Fibroblast of upper back skin (primary cell): ENCODE measurements around the gene CHMP4B.

ENCODE experiments used
- DNase-seq: peaks from one replicate; pipeline ENCODE4 v3.0.0-alpha.2; 2013

CHMP4B gene

DNA sequence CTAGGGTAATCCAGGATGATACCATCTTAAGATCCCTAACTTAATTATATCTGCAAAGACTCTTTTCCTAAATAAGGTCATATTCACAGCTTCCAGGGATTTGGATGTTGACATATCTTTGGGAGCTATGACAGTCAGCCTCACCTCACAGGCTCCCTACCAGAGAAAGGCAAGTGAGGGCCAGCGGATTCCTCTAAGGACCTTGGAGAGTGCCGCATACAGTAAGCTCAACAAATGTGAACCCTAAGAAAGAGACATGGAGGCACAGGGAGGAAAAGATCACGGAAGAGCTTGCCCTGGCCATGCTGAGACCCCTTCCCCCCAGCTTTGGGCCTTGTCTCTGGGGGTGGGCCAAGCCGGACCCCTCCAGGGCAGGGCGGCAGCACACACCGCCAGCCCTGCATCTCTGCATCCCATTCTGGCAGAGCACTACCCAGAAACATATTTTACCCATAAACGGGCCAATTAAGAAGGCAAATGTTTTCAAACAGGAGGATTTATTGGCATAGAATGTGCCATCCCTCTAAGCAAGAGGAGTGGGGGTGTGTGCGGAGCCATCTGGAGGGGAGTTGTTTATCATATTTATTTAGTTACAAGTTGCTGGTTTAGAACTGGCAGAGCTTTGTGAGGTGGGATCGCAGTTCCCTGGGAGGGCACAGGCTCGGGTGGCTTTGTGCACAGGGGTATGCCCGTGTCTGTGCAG lies 55.4 kb downstream of the CHMP4B start:
- peak; percentile 11 for DNase-seq

DNA sequence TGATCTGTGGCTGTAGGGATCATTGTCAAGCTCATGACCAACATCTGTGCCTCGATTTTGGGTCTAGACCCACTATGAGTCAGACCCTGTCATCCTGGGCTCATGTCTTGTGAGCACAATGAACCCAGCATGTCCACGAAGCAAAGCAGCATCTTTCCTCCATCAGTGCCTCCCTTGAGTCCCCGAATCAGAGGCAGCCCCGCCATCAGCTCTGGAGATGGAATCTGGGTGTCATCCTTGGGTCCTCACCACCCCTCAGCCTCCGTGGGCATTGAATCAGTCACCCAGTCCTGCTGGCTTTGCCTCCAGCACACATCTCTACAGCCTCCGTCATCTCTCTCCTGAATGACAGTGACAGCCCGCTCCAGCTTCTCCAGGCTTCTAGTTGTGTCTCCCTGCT lies 56.9 kb downstream of the CHMP4B start:
- no peak for DNase-seq

DNA sequence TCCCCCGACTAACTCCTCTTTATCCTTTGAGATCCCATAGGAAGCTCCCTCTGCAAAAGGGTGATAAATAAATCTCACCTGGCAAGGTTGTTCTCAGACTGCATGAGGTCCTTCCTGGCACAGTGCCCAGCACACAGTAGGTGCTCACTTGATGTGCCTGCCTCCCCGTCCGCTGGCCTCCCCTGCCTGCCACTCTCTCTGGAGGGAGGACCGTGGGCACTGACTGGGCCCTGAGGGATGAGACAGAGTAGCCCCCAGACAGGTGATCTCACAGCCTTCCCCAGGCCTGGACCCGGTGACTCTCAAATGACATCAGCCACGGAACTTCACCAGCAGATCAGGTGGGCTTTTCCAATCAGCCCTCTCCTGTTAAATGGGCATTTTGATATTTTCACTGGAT lies 57.4 kb downstream of the CHMP4B start:
- DNase-seq = no peak

DNA sequence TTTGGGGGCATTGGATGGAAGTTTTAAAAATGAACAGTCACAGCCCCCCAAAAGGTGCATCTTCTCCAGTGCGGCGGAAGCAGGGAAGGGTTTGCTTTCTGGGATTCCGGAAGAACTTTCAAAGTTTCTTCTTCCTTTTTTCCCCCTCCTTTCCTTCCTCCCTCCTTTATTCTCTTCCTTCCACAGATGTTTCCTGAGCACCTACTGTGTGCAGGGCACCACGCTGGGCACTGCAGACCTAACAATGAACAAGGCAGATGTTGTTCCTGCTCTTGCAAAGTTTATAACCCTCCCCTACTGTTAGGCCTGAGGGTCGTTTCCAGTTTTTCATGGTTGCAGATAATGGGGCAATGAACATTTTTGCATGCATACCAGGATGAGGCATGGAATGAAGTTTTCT lies 58.1 kb downstream of the CHMP4B start:
- no peak for DNase-seq

DNA sequence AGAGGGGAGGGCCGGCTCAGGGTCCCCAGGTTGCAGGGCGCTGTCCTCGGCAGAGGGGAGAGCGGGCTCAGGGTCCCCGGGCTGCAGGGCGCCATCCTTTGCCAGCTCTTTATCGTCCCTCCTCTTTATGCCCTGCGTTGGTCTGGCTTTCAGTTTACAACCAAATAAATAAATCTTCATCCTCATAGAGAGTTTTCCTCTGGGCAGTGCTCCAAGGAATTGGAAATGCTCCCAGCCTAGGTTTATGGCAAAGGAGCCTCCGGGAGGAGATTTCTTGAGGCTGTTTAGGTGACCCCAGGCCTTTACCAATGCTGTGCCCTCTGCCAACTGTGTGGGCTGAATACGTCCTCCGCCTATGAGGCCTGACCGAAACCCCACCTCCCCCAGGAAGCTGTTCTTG lies 60.2 kb downstream of the CHMP4B start:
- peak; percentile 14 for DNase-seq

DNA sequence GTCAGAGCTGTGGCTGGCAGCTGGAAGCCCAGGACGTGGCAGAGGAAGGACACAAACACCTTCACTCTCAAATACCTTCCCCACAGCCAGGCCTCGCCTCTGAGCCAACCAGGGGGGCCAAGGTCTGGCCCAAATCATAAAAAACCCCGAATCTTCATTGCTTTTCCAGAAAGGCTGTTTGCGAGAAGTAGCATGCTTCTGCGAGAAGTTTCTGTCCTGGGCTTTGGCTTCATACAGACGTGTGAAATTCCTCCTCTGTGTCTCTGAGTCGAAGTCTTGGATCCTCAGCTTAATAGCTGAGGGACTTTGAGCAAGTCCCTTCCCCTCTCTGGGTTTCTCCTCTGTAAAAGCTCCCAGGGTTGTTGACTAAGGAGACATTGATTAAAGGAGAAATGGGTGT lies 63.0 kb downstream of the CHMP4B start:
- no peak for DNase-seq

DNA sequence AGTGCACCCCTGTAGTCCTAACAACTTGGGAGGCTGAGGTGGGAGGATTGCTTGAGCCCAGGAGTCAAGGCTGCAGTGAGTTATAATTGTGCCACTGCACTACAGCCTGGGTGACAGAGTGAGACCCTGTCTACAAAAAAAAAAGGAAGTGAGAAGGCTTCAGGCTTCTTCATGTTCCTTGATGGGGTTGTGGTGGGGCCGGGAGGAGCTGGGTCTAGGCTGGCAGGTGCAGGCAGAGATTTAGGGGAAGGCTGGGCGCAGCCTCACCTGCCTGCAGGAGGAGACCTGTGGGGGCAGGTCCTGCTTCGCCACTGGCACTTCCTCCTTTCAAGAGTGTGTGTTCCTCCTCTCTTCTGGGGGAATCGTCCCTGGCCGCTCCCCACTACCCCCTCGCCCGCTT lies 63.9 kb downstream of the CHMP4B start:
- DNase-seq = no peak

DNA sequence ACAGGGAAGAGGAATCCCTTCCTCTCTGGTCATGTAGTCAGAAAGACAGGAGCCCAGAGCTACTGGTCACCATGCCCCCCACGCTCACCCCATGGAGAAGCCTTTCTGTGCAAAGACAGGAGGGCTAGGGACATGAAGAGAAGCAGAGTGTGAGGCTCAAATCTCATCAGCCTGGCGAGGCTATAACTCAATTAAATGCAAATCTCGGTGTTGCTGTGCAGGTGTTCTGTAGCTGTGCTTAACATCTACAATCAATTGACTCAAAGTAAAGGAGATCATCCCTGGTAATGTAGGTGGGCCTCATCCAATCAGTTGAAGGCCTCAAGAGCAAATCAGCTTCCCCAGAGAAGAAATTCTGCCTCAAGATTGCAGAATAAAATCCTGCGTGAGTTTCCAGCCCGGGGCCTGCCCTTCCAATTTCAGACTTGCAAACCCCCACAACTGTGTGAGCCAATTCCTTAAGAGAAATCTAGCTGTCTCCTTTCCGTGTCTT lies 64.4 kb downstream of the CHMP4B start:
- no peak for DNase-seq

DNA sequence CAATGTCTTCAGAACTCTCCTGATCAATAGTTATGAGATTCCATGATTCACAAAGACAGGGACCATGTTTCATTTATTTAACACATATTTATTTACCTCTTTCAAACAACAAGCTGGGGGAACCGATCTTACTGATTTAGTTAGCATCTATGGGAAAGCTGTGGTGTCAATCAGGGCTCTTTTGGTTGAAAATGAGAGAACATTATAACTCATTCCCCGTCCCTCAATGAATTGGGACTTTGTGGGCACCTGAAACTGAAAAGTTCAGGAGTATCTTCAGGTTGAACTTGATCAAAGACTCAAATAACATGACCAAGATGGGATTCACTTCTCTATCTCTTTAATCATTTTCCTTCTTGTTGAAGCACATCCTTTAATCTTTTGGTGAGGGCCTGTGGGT lies 67.4 kb downstream of the CHMP4B start:
- no peak for DNase-seq

DNA sequence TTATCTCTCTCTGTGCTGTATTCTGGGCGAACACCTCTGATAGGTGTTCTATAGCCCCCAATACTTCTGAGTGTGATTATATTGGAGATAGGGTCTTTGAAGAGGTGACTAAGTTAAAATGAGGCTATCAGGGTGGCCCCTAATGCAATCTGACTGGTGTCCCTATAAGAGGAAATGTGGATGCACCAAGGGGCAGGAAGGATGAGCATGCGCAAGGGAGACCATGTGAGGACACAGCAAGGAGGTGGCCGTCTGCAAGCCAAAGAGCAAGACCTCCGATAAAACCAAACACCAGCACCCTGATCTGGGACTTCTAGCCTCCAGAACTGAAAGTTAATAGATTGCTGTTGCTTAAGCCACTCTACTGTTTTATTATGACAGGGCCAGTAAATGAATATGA lies 69.2 kb downstream of the CHMP4B start:
- DNase-seq = no peak

DNA sequence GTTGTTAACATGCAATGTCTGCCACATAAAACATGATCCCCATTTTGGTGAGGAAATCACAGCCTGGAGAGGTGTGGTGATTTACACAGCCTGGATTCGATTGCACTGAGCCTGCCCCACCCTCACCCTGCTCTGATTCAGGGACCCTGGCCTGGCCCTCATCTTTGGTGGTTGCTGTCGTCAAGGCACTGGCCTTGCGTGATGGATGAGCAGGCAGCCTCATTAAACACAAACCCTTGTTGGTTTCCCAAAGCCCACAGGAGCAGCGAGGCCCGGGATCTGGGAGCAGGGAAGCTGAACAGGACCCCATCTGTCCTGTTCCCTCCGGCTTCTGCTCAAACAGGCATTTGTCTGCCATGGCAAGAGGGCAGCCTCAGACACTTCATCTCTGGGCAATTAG lies 70.8 kb downstream of the CHMP4B start:
- no peak for DNase-seq

DNA sequence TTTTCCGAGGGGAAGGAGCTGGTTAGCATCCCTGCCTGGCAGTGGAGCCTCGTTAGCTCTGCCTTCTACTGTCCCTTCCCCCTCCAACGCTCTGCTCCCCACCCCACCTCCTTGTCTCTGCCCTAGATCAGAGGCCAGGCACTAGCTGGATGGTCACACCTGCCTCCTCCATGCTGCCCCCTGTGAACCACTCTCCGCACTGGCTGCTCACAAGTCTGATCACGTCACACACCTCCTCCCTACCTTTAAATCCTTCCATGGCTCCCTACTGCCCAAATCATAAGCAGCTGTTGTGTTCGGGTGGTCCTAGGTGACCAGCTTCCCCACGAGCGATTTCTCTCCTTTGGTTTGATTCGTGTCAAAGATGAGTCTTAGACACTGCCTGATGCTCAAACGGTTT lies 71.3 kb downstream of the CHMP4B start:
- DNase-seq = no peak

DNA sequence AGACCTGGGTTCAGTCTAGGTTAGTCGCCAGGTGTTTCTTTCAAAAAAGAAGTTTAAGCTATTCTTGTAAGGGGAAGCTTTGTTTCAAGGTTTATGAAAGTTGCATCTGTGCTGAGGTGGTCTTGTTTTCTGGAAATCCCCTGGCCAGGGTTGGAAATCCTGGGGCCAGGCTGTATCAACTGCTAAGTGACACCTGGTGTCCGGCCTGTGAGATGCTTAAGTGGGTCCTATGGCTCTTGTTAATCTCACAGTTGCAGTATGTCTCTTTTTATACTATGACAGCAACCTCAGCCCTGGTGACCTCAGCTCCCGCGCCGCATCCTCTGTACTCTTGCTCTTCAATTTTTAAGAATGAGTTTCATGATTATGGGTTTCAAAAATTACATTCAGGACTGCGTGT lies 72.0 kb downstream of the CHMP4B start:
- no peak for DNase-seq

DNA sequence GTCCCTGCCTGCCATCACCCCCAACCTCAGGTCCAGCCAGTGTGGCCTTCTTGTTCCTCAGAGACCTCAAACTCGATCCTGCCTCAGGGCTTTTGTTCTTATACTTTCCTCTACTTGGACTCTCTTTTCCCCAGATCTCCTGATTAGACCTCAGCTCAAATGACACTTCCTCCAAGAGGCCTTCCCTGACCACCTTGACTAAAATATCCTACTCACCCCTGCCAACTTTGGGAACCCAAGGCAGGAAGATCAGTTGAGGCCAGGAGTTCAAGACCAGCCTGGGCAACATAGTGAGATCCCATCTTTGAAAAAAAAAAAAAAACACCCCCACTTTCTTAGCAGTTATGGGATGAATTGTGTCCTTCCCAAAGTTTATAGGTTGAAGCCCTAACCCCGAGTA lies 73.5 kb downstream of the CHMP4B start:
- no peak for DNase-seq

DNA sequence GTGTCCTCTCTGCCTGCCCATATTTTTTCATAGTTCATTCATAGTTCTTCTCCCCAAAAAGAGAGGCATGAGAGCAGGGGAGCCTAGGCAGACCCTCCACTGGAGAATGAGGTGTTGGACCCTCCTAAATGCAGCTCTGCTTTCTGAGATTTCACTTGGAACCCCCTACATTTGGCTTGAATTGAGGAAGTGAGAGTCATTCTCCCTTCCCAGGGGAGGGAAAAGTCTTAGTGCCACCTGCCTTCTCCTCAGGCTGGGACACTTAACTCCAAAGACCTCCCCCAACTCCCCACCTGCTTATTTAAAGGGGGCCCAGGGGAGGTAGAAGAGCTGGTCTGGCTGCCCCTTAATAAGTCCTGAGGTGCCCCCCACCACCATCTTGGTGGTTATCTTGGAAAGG lies 78.2 kb downstream of the CHMP4B start:
- DNase-seq = no peak

DNA sequence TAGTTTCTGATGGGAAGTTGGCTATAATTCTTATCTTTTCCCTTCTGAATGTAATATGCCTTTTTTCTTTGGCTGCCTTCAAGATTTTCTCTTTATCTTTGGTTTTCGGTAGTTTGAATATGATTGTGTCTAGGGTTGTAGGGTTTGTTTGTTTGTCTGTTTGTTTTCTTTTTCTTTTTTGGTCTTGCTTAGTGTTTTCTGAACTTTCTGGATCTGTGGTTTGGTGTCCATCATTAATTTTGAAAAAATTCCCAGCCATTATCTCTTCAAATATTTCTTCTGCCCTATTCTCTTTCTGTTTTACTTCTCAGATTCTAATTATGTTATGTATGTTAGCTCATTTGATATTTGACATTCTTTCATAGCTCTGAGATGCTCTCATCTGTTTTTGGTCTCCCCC lies 79.4 kb downstream of the CHMP4B start:
- no peak for DNase-seq

DNA sequence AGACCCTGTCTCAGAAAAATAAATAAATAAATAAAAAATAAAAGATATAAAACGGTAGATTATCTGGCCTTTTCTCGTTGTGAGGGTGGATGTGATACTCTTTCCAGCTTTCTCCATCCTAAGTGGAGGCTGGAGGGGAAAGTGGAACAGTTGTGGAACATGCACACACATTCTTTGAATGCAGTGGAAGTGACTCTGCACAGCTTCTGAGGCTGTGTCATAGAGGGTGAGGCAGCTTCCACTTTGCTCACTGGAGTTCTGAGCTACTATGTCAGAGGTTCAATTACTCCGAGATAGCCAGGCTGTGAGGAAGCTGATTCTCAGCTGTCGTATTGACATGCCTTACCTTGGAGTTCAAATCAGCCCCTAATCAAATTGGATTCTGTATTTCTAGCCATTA lies 82.2 kb downstream of the CHMP4B start:
- peak; percentile 58 for DNase-seq

DNA sequence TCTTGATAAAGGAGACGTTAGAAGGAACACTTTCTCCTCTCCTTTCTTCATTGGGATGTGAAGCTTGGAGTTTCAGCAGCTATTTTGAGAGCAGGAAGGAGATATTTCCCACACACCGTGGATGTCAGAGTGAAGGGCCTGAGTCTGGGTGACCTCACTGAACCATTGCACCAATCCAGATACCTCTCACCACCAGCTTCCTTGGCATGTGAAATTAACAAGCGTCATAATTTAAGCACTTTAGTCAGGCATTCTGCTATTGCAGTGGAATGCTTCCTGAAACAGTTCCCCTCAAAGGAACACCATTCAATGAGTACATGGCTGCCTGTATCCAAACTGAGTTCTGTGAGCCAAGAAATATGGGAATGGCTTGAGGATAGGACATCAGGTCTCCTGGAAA lies 83.7 kb downstream of the CHMP4B start:
- DNase-seq = peak; percentile 14

DNA sequence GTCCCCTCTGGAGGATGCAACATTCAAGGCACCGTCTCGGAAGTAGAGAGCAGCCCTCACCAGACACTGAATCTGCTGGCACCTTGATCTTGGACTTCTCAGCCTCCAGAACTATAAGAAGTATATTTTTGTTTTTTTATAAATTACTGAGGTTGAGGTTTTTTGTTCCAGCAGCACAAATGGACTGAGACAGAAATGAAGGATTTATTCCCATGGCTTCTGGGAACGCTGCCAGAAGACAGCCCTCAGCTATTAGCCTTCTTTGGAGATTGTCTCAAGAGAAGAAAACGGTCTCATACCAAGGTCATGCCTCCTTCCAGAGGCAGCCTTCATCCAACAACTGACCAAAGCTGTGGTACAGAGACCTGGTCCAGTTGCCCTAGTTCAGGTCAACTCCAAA lies 85.4 kb downstream of the CHMP4B start:
- peak; percentile 65 for DNase-seq

DNA sequence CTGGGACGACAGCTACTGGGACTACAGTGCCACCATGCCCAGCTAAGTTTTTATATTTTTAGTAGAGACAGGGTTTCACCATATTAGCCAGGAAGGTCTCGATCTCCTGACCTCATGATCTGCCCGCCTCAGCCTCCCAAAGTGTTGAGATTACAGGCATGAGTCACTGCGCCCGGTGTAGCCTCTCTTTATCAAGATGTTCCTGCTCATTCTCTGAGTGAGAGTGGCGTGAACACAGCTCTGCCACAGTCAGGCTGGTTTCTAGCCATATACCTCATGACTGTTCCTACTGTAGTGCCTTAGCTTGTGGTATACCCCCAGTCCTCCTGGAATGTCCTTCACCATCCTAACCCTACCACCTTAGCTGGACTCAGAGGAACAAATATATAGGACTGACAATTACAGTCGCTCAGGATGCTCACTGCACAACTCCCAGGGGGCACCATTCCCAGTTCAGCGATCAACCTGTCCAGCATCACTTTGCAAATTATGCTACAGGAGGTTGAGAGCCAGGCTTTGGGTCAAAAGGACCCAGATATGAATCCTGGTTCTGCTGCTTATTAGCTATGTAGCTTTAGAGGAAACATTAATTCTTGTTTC lies 86.3 kb downstream of the CHMP4B start:
- no peak for DNase-seq

DNA sequence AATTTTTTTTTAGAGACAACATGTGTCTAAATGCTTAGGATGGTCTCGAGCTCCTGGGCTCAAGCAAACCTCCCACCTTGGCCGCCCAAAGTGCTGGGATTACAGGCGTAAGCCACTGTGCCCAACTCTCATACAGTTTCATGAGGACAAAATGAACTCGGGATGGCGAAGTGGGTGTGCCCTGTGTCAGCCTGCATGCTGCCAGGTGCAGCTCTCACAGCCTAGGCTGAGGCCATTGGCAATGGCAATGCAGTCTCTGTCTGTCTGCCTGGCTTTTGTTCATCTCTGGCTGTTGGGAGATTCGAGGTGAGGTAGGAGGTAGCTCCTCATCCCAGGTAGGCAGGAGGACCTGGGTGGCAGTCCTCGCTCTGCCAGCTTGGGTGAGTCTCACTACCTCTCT lies 88.0 kb downstream of the CHMP4B start:
- no peak for DNase-seq

DNA sequence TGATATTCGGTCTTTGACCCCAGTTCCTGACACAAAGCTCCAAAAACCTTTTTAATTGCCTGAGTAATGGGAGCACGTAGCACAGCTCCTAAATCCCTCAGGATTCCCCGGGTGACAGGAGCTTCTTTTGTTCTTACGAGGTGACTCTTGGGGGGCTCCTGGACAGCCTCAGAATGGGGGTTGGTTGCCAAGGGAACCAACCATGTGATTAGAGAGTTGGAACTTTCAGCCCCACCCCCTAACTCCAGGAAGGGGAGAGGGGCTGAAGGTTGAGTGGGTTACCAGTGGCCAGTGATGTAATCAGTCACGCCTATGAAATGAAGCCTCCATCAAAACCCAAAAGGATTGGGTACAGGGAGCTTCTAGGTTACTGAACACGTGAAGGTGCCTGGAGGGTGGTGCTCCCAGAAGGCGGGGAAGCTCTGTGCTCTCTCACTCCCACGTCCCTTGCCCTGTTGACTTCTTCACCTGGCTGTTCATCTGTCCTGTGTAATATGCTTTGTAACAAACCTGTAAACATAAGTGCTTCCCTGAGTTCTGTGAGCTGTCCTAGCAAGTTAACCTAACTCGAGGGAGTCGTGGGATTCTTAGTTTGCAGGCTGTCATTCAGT lies 89.5 kb downstream of the CHMP4B start:
- no peak for DNase-seq

DNA sequence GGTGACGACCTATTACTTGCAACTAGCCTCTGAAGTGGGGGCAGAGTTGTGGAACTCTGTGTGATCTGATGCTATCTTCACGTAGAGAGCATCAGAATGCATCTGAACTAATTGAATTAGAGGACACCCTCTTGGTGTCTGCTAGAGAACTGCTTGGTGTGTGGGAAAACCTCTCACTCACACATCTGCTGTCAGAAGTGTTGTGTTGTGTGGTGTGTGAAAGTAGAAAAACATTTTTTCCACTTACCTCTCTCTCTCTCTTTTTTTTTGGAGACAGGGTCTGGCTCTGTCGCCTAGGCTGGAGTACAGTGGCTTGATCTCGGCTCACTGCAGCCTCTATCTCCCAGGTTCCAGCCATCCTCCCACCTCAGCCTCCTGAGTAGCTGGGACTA lies 90.0 kb downstream of the CHMP4B start:
- no peak for DNase-seq

DNA sequence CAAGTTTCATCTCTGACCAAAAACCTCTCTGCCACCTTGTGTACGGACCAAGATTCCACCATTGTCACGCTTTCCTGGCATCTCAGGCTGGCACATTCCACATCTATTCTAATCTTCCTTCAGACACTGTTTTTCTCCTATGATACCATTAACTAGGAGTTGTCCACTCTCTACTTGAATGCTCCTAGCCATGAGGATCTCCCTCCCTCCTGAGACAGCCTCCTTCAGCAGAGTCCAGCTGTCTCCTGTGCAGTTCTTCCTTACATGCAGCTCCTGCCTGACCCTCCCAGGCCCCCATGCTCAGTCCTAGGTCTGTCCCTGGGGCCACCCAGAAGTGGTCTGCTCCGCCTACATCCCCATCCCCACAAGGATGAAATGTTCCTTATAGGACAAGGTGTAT lies 90.9 kb downstream of the CHMP4B start:
- DNase-seq = no peak
